Esophagus muscularis mucosa (tissue), 4 donors: ENCODE measurements around the gene PUSL1. TPM values are rescaled to one million over a fixed set of nuclear protein-coding genes. Genes with fewer than 3 reads are reported as not detected.

Experiments used
- DNase-seq: peaks from one replicate; pipeline ENCODE4 v3.0.0-alpha.2; 2017; ENCODE audit errors: extremely low spot score
- H3K27ac ChIP-seq, 4 donors: fragments of 200-600 bp; sonication (generic); replicated peaks in 1 of 4; 1 replicate in 3 of 4; 2 replicates in 1 of 4; pipeline ENCODE4 v1.5.1; 2016 to 2019; ENCODE audit warnings: mild to moderate bottlenecking in 1 of 4
- H3K27me3 ChIP-seq, 4 donors: fragments of 200-600 bp; sonication (generic); one replicate each; pipeline versions ENCODE4 v1.5.1 to v1.6.0; 2016 to 2019
- H3K36me3 ChIP-seq, 4 donors: fragments of 200-600 bp; sonication (generic); one replicate each; pipeline ENCODE4 v1.5.1; 2016 to 2019
- H3K4me1 ChIP-seq, 4 donors: fragments of 200-600 bp; sonication (generic); one replicate each; pipeline ENCODE4 v1.5.1; 2016 to 2019
- H3K4me3 ChIP-seq, 4 donors: fragments of 200-600 bp; sonication (generic); 1 replicate in 2 of 4; 2 replicates in 2 of 4; pipeline ENCODE4 v1.5.1; 2016 to 2019; ENCODE audit warnings: mild to moderate bottlenecking in 4 of 4, moderate library complexity in 1 of 4
- H3K9me3 ChIP-seq, 4 donors: fragments of 200-600 bp; sonication (generic); 1 replicate in 3 of 4; 2 replicates in 1 of 4; pipeline ENCODE4 v1.5.1; 2016 to 2019
- CTCF ChIP-seq, 3 experiments: fragments of 200-600 bp in 2 of 3; fragments of 450-650 bp in 1 of 3; sonication (generic) in 2 of 3; IDR thresholded peaks; one replicate each; pipeline ENCODE4 v1.5.1; 2017 to 2019; ENCODE audit warnings: antibody characterized with exemption in 3 of 3, mild to moderate bottlenecking in 2 of 3, moderate library complexity in 1 of 3
- EP300 ChIP-seq: sonication (generic); formaldehyde crosslinking; IDR thresholded peaks from one replicate; pipeline ENCODE4 v1.6.1; 2017; ENCODE audit warnings: antibody characterized with exemption
- POLR2A ChIP-seq: fragments of 450-650 bp; IDR thresholded peaks from one replicate; pipeline ENCODE4 v1.6.1; 2017; ENCODE audit warnings: antibody characterized with exemption, moderate library complexity, mild to moderate bottlenecking, low read depth
- POLR2AphosphoS5 ChIP-seq, 2 donors: sonication (generic); formaldehyde crosslinking; IDR thresholded peaks; one replicate each; pipeline ENCODE4 v1.6.1; 2017; ENCODE audit warnings: antibody characterized with exemption in 2 of 2
- WGBS: methylation state at CpG from one replicate; pipeline ENCODE4 v1.1.5; 2018; 5-methylcytosine and 5-hydroxymethylcytosine counted together
- intact Hi-C: fragments of 100-400 bp; cut with DNase I; formaldehyde crosslinking; loops from one replicate; pipeline ENCODE4 v1.15.1; 2023
- small RNA-seq, 3 donors: library from RNA; depleted of rRNA; stranded (forward); fragments of <200 nt; gene quantifications; one replicate each; pipeline ENCODE3, GENCODE V24; 2016
- total RNA-seq, 4 donors: library from RNA; depleted of rRNA; stranded (reverse); fragments of >200 nt; gene quantifications; one replicate each; pipeline versions ENCODE4 v1.1.0 to v1.2.1, GENCODE V29; 2016

The PUSL1 gene
- total RNA-seq, 4 donors from 2014 or later: 10.3 to 24.7 (median 21.7) TPM

- H3K9me3 ChIP-seq: no peaks in the 10 kb centered on the region
- H3K4me1 ChIP-seq: peaks cover 20 to 75% (median 71%) of the 10 kb centered on the region in 4 donors
- intact Hi-C loops: no loop called here
- 52% methylated on average over 16 of the region's 28 CpGs for WGBS
- DNase-seq: no peak
- H3K27ac ChIP-seq: peak overlapping the region; percentile 81 to 88 (median 84)
- TF ChIP-seq EP300: no peak
- peak in 1 of 2 donors; percentile 14 for TF ChIP-seq POLR2AphosphoS5 (IDR thresholded peaks at IDR 0.05)
- TF ChIP-seq CTCF (IDR thresholded peaks at IDR 0.05): no peak
- TF ChIP-seq POLR2A: no peak
- peaks cover 0 to 52% (median 11%) of the 10 kb centered on the region in 4 donors for H3K27me3 ChIP-seq
- no peak overlapping the region for H3K4me3 ChIP-seq
- peaks cover 0 to 2% (median 0%) of the 10 kb centered on the region in 4 donors for H3K36me3 ChIP-seq
Observed at GRCh38 chr1:1359664-1360468, 51.5 kb downstream of the PUSL1 start.

GRCh38 chr1:1360506-1361169 is 52.2 kb downstream of the PUSL1 start:
- Histone ChIP-seq H3K4me1 (peaks cover 12 to 68% (median 63%) of the 10 kb centered on the region in 4 donors), H3K9me3 (no peaks in the 10 kb centered on the region), H3K4me3 (no peak overlapping the region), H3K27ac (peak overlapping the region; percentile 81 to 88 (median 84)), H3K36me3 (no peaks in the 10 kb centered on the region), H3K27me3 (peaks cover 0 to 44% (median 7%) of the 10 kb centered on the region in 4 donors)
- intact Hi-C loops: no loop called here
- TF ChIP-seq POLR2AphosphoS5 (IDR thresholded peaks at IDR 0.05): peak; percentile 34 to 45
- TF ChIP-seq CTCF (IDR thresholded peaks at IDR 0.05): no peak
- WGBS: 71% methylated on average over 18 of the region's 20 CpGs
- DNase-seq: no peak

Small RNA genes lying within 50 kb of the gene (small RNA-seq; reads per million reads assigned to genes)
- 0 to 0.51 (median 0.33) reads per million in 3 donors for gene MIR6726

Other genes starting within 250 kb of the PUSL1 start
- not detected for gene RNF223, start 234.3 kb upstream of the PUSL1 start, total RNA-seq
- 10 to 100 TPM in 1 of 4 donors, 1 to 10 TPM in 3; 4.2 to 11.9 (median 8.5) TPM for gene C1orf159, start 192.5 kb upstream of the PUSL1 start, total RNA-seq
- gene TTLL10, start 134.7 kb upstream of the PUSL1 start, total RNA-seq: under 1 TPM in 1 of 4 donors, not detected in 3; 0.17 TPM
- under 1 TPM in 2 of 4 donors, not detected in 2; 0.29 to 0.66 TPM for gene TNFRSF18, start 102.0 kb upstream of the PUSL1 start, total RNA-seq
- gene TNFRSF4, start 94.4 kb upstream of the PUSL1 start, total RNA-seq: 1 to 10 TPM in 2 of 4 donors, under 1 TPM in 2; 0.50 to 2.1 (median 0.93) TPM
- gene SDF4, start 76.6 kb upstream of the PUSL1 start, total RNA-seq: 100 to 1,000 TPM in 3 of 4 donors, 10 to 100 TPM in 1; 88.5 to 125 (median 107) TPM
- 10 to 100 TPM; 10.4 to 24.6 (median 21.0) TPM for gene B3GALT6, start 76.4 kb upstream of the PUSL1 start, total RNA-seq
- gene C1QTNF12, start 61.9 kb upstream of the PUSL1 start, total RNA-seq: under 1 TPM in 2 of 4 donors, not detected in 2; 0.33 to 0.52 TPM
- 10 to 100 TPM; 34.9 to 61.4 (median 49.5) TPM for gene UBE2J2, start 34.7 kb upstream of the PUSL1 start, total RNA-seq
- 1 to 10 TPM in 3 of 4 donors, under 1 TPM in 1; 0.83 to 4.1 (median 1.9) TPM for gene SCNN1D, start 28.2 kb upstream of the PUSL1 start, total RNA-seq
- gene ACAP3, start 667 bp upstream of the PUSL1 start, total RNA-seq: 10 to 100 TPM; 34.8 to 63.2 (median 47.4) TPM
- 100 to 1,000 TPM in 1 of 4 donors, 10 to 100 TPM in 3; 75.9 to 121 (median 87.8) TPM for gene INTS11, start 16.1 kb downstream of the PUSL1 start, total RNA-seq
- 10 to 100 TPM; 15.4 to 44.9 (median 31.5) TPM for gene CPTP, start 16.2 kb downstream of the PUSL1 start, total RNA-seq
- under 1 TPM in 2 of 4 donors, not detected in 2; 0.17 to 0.32 TPM for gene TAS1R3, start 22.7 kb downstream of the PUSL1 start, total RNA-seq
- 100 to 1,000 TPM in 2 of 4 donors, 10 to 100 TPM in 2; 66.9 to 141 (median 114) TPM for gene DVL1, start 40.8 kb downstream of the PUSL1 start, total RNA-seq
- gene MXRA8, start 50.0 kb downstream of the PUSL1 start, total RNA-seq: 100 to 1,000 TPM in 2 of 4 donors, 10 to 100 TPM in 2; 68.5 to 129 (median 87.2) TPM
- 100 to 1,000 TPM in 3 of 4 donors, 10 to 100 TPM in 1; 98.4 to 152 (median 117) TPM for gene AURKAIP1, start 66.6 kb downstream of the PUSL1 start, total RNA-seq
- 100 to 1,000 TPM in 2 of 4 donors, 10 to 100 TPM in 2; 73.4 to 136 (median 108) TPM for gene CCNL2, start 90.7 kb downstream of the PUSL1 start, total RNA-seq
- gene MRPL20, start 98.7 kb downstream of the PUSL1 start, total RNA-seq: 100 to 1,000 TPM; 144 to 175 (median 155) TPM
- 10 to 100 TPM in 2 of 4 donors, 1 to 10 TPM in 2; 8.1 to 19.2 (median 9.8) TPM for gene ANKRD65, start 112.7 kb downstream of the PUSL1 start, total RNA-seq
- gene VWA1, start 127.1 kb downstream of the PUSL1 start, total RNA-seq: 100 to 1,000 TPM in 2 of 4 donors, 10 to 100 TPM in 2; 99.7 to 168 (median 116) TPM
- 1 to 10 TPM in 1 of 4 donors, under 1 TPM in 3; 0.32 to 2.4 (median 0.58) TPM for gene ATAD3C, start 141.1 kb downstream of the PUSL1 start, total RNA-seq
- gene ATAD3B, start 163.2 kb downstream of the PUSL1 start, total RNA-seq: 10 to 100 TPM in 2 of 4 donors, 1 to 10 TPM in 2; 9.7 to 14.9 (median 10.0) TPM
- gene ATAD3A, start 203.6 kb downstream of the PUSL1 start, total RNA-seq: 10 to 100 TPM; 18.3 to 29.3 (median 25.2) TPM
- 10 to 100 TPM in 2 of 4 donors, 1 to 10 TPM in 2; 8.7 to 22.1 (median 13.9) TPM for gene TMEM240, start 232.0 kb downstream of the PUSL1 start, total RNA-seq